ENCODE data around the gene PRRC2C.
"Not testable (repeated sequence)": the region's sequence is repeated elsewhere in the genome, so short reads cannot be mapped to it uniquely, and the experiment has no call there.

PRRC2C gene

GRCh38 chr1:171600862-171601261 lies 115.5 kb downstream of the PRRC2C start:
- no peak overlapping the region for H3K9ac ChIP-seq (ENCODE audit: insufficient read length)

GRCh38 chr1:171603042-171603441 lies 117.7 kb downstream of the PRRC2C start:
- H3K27ac ChIP-seq, result not testable (repeated sequence)

More at GRCh38 chr1:171600862-171601261, 115.5 kb downstream of the PRRC2C start:
- no peak overlapping the region for H3K27ac ChIP-seq
- TF ChIP-seq EZH2 (IDR thresholded peaks at IDR 0.05) (no peak), POLR2AphosphoS5 (IDR thresholded peaks at IDR 0.05; ENCODE audit: borderline replicate concordance, low read depth, low read length) (no peak), FOXP2 (optimal IDR thresholded peaks at IDR 0.05; ENCODE audit: control extremely low read depth, extremely low read length, insufficient read depth) (no peak)
- H3K4me3 ChIP-seq, result no peak overlapping the region
- no peak for DNase-seq (ENCODE audit: low read depth, low spot score)
- no peaks in the 10 kb centered on the region for H3K9me3 ChIP-seq (ENCODE audit: low read depth, low read length)
- H3K36me3 ChIP-seq (ENCODE audit: insufficient read depth, low read length), result peaks cover 16% of the 10 kb centered on the region

GRCh38 chr1:171606402-171606941 lies 121.1 kb downstream of the PRRC2C start:
- Histone ChIP-seq H3K9ac (ENCODE audit: insufficient read length) (no peak overlapping the region), H3K9me3 (ENCODE audit: low read depth, low read length) (no peaks in the 10 kb centered on the region), H3K4me3 (no peak overlapping the region), H3K27ac (no peak overlapping the region), H3K36me3 (ENCODE audit: insufficient read depth, low read length) (no peaks in the 10 kb centered on the region)
- no peak for TF ChIP-seq EZH2 (IDR thresholded peaks at IDR 0.05)
- no peak for TF ChIP-seq FOXP2 (optimal IDR thresholded peaks at IDR 0.05; ENCODE audit: control extremely low read depth, extremely low read length, insufficient read depth)
- TF ChIP-seq POLR2AphosphoS5 (IDR thresholded peaks at IDR 0.05; ENCODE audit: borderline replicate concordance, low read depth, low read length), result no peak
- no peak for DNase-seq (ENCODE audit: low read depth, low spot score)

More at GRCh38 chr1:171603042-171603441, 117.7 kb downstream of the PRRC2C start:
- H3K9ac ChIP-seq (ENCODE audit: insufficient read length); H3K9me3 ChIP-seq (ENCODE audit: low read depth, low read length); DNase-seq (ENCODE audit: low read depth, low spot score); H3K4me3 ChIP-seq; H3K36me3 ChIP-seq (ENCODE audit: insufficient read depth, low read length): not testable (repeated sequence)

- no peak for TF ChIP-seq FOXP2 (optimal IDR thresholded peaks at IDR 0.05; ENCODE audit: control extremely low read depth, extremely low read length, insufficient read depth)
- no peak for TF ChIP-seq POLR2AphosphoS5 (IDR thresholded peaks at IDR 0.05; ENCODE audit: borderline replicate concordance, low read depth, low read length)
- Histone ChIP-seq H3K36me3 (ENCODE audit: insufficient read depth, low read length) (no peaks in the 10 kb centered on the region), H3K27ac (no peak overlapping the region), H3K4me3 (no peak overlapping the region), H3K9ac (ENCODE audit: insufficient read length) (no peak overlapping the region), H3K9me3 (ENCODE audit: low read depth, low read length) (no peaks in the 10 kb centered on the region)
- no peak for DNase-seq (ENCODE audit: low read depth, low spot score)
Measured at GRCh38 chr1:171610385-171610784, 125.1 kb downstream of the PRRC2C start.

GRCh38 chr1:171611306-171611705 lies 126.0 kb downstream of the PRRC2C start:
- TF ChIP-seq EZH2 (IDR thresholded peaks at IDR 0.05) (no peak), FOXP2 (optimal IDR thresholded peaks at IDR 0.05; ENCODE audit: control extremely low read depth, extremely low read length, insufficient read depth) (no peak), POLR2AphosphoS5 (IDR thresholded peaks at IDR 0.05; ENCODE audit: borderline replicate concordance, low read depth, low read length) (no peak)
- Histone ChIP-seq H3K9me3 (ENCODE audit: low read depth, low read length) (no peaks in the 10 kb centered on the region), H3K9ac (ENCODE audit: insufficient read length) (no peak overlapping the region), H3K36me3 (ENCODE audit: insufficient read depth, low read length) (no peaks in the 10 kb centered on the region), H3K4me3 (no peak overlapping the region), H3K27ac (no peak overlapping the region)
- no peak for DNase-seq (ENCODE audit: low read depth, low spot score)

- Histone ChIP-seq H3K9me3 (ENCODE audit: low read depth, low read length) (no peaks in the 10 kb centered on the region), H3K27ac (no peak overlapping the region), H3K9ac (ENCODE audit: insufficient read length) (no peak overlapping the region), H3K36me3 (ENCODE audit: insufficient read depth, low read length) (no peaks in the 10 kb centered on the region), H3K4me3 (no peak overlapping the region)
- no peak for TF ChIP-seq EZH2 (IDR thresholded peaks at IDR 0.05)
- DNase-seq (ENCODE audit: low read depth, low spot score), result no peak
Measured at GRCh38 chr1:171613282-171613681, 128.0 kb downstream of the PRRC2C start.

GRCh38 chr1:171615122-171615906 lies 130.0 kb downstream of the PRRC2C start:
- not testable (repeated sequence) for H3K9me3 ChIP-seq (ENCODE audit: low read depth, low read length); H3K27ac ChIP-seq; H3K36me3 ChIP-seq (ENCODE audit: insufficient read depth, low read length); H3K9ac ChIP-seq (ENCODE audit: insufficient read length); DNase-seq (ENCODE audit: low read depth, low spot score); H3K4me3 ChIP-seq

- Histone ChIP-seq H3K9ac (ENCODE audit: insufficient read length) (no peak overlapping the region), H3K9me3 (ENCODE audit: low read depth, low read length) (no peaks in the 10 kb centered on the region), H3K4me3 (no peak overlapping the region), H3K36me3 (ENCODE audit: insufficient read depth, low read length) (no peaks in the 10 kb centered on the region), H3K27ac (no peak overlapping the region)
- no peak for TF ChIP-seq EZH2 (IDR thresholded peaks at IDR 0.05)
- no peak for TF ChIP-seq FOXP2 (optimal IDR thresholded peaks at IDR 0.05; ENCODE audit: control extremely low read depth, extremely low read length, insufficient read depth)
- no peak for TF ChIP-seq POLR2AphosphoS5 (IDR thresholded peaks at IDR 0.05; ENCODE audit: borderline replicate concordance, low read depth, low read length)
- DNase-seq (ENCODE audit: low read depth, low spot score), result no peak
Measured at GRCh38 chr1:171616586-171616985, 131.3 kb downstream of the PRRC2C start.

- Histone ChIP-seq H3K9ac (ENCODE audit: insufficient read length) (no peak within 1 kb of the TSS), H3K4me3 (no peak within 1 kb of the TSS), H3K9me3 (ENCODE audit: low read depth, low read length) (no peaks in the 10 kb centered on the region), H3K36me3 (ENCODE audit: insufficient read depth, low read length) (no peaks in the 10 kb centered on the region), H3K27ac (no peak within 1 kb of the TSS)
- TF ChIP-seq POLR2AphosphoS5 (IDR thresholded peaks at IDR 0.05; ENCODE audit: borderline replicate concordance, low read depth, low read length) (no peak), FOXP2 (optimal IDR thresholded peaks at IDR 0.05; ENCODE audit: control extremely low read depth, extremely low read length, insufficient read depth) (no peak), EZH2 (IDR thresholded peaks at IDR 0.05) (no peak)
- DNase-seq (ENCODE audit: low read depth, low spot score), result no peak
Measured at GRCh38 chr1:171622152-171622462, 136.8 kb downstream of the PRRC2C start, which contains the start of gene MYOCOS. MYOCOS (plus strand) TSS chr1:171622243; CDS start chr1:171623884, 1,641 bp downstream.
